ENCODE measurements around the gene ABHD12B. TPM values are rescaled to one million over a fixed set of nuclear protein-coding genes. Genes with fewer than 3 reads are reported as not detected.

The ABHD12B gene
- total and polyA plus RNA-seq, 9 of the 15 experiments (the other 6 are each of a cell fraction or from before 2014, with no cell fraction given), result not detected

- TF ChIP-seq RFX5 (IDR thresholded peaks at IDR 0.05; ENCODE audit: low read depth, low read length) (no peak), ZFX (CRISPR knock-in tag; IDR thresholded peaks at IDR 0.05) (no peak), SMAD4 (CRISPR knock-in tag; conservative IDR thresholded peaks at IDR 0.05) (peak; percentile 66; the same call in 1 of the 2 replicates), HEY1 (CRISPR knock-in tag; IDR thresholded peaks at IDR 0.05; ENCODE audit: borderline replicate concordance) (no peak), ZNF766 (CRISPR knock-in tag; conservative IDR thresholded peaks at IDR 0.05) (peak; percentile 74), ESRRA (IDR thresholded peaks at IDR 0.05; ENCODE audit: borderline replicate concordance, low read depth) (no peak), GABPB2 (CRISPR knock-in tag; conservative IDR thresholded peaks at IDR 0.05) (no peak), ATF7 (IDR thresholded peaks at IDR 0.05) (peak; percentile 61), NELFE (IDR thresholded peaks at IDR 0.05; ENCODE audit: insufficient read depth, insufficient read length) (no peak), PTTG1 (tag; IDR thresholded peaks at IDR 0.05; ENCODE audit: low read depth) (no peak), NCOA6 (IDR thresholded peaks at IDR 0.05) (no peak), DDX20 (tag; IDR thresholded peaks at IDR 0.05; ENCODE audit: low read depth) (no peak), ETV5 (CRISPR knock-in tag; IDR thresholded peaks at IDR 0.05; ENCODE audit: low read depth) (peak; percentile 69; the same call in 1 of the 2 replicates), NFIX (CRISPR knock-in tag; IDR thresholded peaks at IDR 0.05; ENCODE audit: low read depth) (no peak), POLR3G (IDR thresholded peaks at IDR 0.05; ENCODE audit: extremely low read depth, insufficient read length, insufficient replicate concordance) (no peak)
- TF ChIP-seq, protein P1, sequence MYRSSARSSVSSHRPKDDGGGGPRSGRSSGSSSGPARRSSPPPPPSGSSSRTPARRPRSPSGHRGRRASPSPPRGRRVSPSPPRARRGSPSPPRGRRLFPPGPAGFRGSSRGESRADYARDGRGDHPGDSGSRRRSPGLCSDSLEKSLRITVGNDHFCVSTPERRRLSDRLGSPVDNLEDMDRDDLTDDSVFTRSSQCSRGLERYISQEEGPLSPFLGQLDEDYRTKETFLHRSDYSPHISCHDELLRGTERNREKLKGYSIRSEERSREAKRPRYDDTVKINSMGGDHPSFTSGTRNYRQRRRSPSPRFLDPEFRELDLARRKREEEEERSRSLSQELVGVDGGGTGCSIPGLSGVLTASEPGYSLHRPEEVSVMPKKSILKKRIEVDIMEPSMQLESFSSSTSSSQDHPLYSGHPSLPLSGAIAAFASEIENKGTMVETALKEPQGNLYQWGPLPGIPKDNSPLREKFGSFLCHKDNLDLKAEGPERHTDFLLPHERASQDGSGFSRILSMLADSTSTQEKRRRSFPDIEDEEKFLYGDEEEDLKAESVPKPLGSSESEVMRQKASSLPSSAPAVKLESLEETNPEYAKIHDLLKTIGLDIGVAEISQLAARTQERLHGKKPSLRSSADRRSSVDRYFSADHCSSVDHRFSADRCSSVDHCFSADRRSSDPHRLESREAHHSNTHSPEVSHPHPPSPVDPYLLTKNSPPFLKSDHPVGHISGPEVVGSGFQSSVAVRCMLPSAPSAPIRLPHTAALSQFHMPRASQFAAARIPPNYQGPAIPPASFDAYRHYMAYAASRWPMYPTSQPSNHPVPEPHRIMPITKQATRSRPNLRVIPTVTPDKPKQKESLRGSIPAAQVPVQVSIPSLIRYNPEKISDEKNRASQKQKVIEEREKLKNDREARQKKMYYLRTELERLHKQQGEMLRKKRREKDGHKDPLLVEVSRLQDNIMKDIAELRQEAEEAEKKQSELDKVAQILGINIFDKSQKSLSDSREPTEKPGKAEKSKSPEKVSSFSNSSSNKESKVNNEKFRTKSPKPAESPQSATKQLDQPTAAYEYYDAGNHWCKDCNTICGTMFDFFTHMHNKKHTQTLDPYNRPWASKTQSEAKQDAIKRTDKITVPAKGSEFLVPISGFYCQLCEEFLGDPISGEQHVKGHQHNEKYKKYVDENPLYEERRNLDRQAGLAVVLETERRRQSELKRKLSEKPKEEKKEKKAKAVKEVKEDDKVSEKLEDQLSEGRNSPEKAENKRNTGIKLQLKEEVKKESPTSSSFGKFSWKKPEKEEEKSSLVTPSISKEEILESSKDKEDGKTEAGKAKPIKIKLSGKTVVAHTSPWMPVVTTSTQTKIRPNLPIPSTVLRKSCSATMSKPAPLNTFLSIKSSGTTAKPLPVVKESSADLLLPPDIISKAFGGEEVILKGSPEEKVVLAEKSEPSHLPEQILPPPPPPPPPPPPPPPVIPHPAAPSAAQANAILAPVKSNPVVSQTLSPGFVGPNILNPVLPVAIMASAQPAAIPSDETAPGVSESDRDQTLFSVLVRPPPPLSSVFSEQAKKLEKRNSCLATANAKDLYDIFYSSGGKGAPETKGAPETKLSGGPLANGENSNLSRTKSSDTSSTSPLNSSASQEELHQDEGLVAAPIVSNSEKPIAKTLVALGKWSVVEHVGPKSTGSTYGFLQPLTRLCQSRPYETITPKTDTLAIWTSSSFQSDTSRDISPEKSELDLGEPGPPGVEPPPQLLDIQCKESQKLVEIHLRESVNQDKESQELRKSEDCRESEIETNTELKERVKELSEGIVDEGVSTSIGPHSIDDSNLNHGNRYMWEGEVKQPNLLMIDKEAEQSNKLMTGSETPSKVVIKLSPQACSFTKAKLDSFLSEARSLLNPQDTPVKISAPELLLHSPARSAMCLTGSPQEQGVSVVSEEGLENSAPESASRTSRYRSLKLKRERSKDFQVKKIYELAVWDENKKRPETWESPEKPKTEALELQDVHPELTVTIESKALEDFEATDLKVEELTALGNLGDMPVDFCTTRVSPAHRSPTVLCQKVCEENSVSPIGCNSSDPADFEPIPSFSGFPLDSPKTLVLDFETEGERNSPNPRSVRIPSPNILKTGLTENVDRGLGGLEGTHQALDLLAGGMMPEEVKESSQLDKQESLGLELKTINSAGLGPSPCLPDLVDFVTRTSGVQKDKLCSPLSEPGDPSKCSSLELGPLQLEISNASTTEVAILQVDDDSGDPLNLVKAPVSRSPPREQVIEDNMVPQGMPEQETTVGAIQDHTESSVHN (IDR thresholded peaks at IDR 0.05; ENCODE audit: borderline replicate concordance in 1 of 2, low read depth in 1 of 2), result no peak
- TF ChIP-seq, protein P2, sequence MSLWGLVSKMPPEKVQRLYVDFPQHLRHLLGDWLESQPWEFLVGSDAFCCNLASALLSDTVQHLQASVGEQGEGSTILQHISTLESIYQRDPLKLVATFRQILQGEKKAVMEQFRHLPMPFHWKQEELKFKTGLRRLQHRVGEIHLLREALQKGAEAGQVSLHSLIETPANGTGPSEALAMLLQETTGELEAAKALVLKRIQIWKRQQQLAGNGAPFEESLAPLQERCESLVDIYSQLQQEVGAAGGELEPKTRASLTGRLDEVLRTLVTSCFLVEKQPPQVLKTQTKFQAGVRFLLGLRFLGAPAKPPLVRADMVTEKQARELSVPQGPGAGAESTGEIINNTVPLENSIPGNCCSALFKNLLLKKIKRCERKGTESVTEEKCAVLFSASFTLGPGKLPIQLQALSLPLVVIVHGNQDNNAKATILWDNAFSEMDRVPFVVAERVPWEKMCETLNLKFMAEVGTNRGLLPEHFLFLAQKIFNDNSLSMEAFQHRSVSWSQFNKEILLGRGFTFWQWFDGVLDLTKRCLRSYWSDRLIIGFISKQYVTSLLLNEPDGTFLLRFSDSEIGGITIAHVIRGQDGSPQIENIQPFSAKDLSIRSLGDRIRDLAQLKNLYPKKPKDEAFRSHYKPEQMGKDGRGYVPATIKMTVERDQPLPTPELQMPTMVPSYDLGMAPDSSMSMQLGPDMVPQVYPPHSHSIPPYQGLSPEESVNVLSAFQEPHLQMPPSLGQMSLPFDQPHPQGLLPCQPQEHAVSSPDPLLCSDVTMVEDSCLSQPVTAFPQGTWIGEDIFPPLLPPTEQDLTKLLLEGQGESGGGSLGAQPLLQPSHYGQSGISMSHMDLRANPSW (CRISPR knock-in tag; IDR thresholded peaks at IDR 0.05), result no peak
Measured at GRCh38 chr14:50926851-50927386, 55.1 kb downstream of the ABHD12B start (continued).
